Measurements from ENCODE around the gene MED16. TPM values are rescaled to one million over a fixed set of nuclear protein-coding genes. Genes with fewer than 3 reads are reported as not detected.

Gene MED16
- total and polyA plus RNA-seq, 10 of the 15 experiments (the other 5 are each of a cell fraction or from before 2014, with no cell fraction given), result 0.56 to 51.1 (median 13.6) TPM

DNA sequence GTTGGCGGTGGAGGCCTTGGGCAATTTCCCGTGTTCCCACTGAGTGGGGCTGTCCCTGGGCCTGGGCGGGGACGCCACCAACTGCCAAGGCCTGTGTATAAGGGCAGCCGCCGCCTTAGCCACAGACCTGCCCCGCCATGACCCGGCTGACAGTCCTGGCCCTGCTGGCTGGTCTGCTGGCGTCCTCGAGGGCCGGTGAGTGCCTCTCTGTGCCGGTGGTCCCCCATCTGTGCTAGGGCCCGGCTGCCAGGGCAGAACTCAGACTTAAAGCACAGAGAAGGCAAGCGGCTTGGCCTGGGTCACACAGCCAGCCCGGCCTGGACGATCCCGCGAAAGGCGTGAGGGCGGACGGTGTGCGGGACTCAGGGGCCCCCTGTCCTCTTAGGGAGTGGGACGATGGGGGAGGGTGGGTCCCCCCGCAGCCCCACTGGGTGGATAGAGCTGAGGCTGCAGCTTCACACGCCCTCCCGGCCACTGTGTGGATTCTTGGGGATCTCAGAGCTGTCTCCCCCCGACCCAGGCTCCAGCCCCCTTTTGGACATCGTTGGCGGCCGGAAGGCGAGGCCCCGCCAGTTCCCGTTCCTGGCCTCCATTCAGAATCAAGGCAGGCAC is 65.2 kb downstream of the MED16 start, which contains the start of gene AZU1 (continued):
- TF ChIP-seq ZNF384 (IDR thresholded peaks at IDR 0.05; ENCODE audit: borderline replicate concordance, low read depth, low read length), result no peak
- TF ChIP-seq, protein P1, sequence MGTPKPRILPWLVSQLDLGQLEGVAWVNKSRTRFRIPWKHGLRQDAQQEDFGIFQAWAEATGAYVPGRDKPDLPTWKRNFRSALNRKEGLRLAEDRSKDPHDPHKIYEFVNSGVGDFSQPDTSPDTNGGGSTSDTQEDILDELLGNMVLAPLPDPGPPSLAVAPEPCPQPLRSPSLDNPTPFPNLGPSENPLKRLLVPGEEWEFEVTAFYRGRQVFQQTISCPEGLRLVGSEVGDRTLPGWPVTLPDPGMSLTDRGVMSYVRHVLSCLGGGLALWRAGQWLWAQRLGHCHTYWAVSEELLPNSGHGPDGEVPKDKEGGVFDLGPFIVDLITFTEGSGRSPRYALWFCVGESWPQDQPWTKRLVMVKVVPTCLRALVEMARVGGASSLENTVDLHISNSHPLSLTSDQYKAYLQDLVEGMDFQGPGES (IDR thresholded peaks at IDR 0.05), result no peak
- no peak for TF ChIP-seq JUNB (IDR thresholded peaks at IDR 0.05)
- TF ChIP-seq ZNF274 (IDR thresholded peaks at IDR 0.05; ENCODE audit: insufficient read depth, insufficient read length), result no peak
- no peak for TF ChIP-seq BHLHE40 (IDR thresholded peaks at IDR 0.05; ENCODE audit: borderline replicate concordance in 1 of 2, low read depth in 2 of 2, low read length in 1 of 2)
- TF ChIP-seq MEF2A (IDR thresholded peaks at IDR 0.05; ENCODE audit: insufficient read depth, low read depth, low read length), result no peak
- TF ChIP-seq RB1 (IDR thresholded peaks at IDR 0.05; ENCODE audit: borderline replicate concordance), result no peak
- no peak for TF ChIP-seq NFYA (IDR thresholded peaks at IDR 0.05; ENCODE audit: borderline replicate concordance, low read depth, low read length)

DNA sequence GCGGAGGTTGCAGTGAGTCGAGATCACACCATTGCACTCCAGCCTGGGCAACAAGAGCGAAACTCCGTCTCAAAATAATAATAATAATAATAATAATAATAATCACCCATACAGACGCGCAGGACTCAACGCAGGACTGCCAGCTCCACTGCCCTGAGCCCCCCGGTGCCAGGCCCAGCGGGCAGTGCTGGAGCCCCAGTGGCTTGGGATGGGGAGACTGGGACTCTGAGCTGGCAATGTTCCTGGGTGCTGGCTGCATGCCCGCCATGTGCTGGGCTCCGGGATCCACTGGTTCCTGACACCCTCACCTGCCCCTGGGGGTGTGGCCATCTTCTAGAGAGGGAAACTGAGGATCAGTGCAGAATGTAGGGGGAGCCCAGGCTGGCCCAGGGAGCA is 65.7 kb downstream of the MED16 start:
- ATAC-seq (no peak), FAIRE-seq (no peak), DNase-seq (ENCODE audit: low read depth, low spot score) (no peak)
- in situ Hi-C loops (cut with MboI) (no loop called here), intact Hi-C loops (cut with micrococcal nuclease; ENCODE audit: unreplicated experiment) (no loop called here)
- Histone ChIP-seq H3K9me3 (replicated peaks; ENCODE audit: control insufficient read depth, insufficient read depth, low read length) (no peaks in the 10 kb centered on the region), H4K20me1 (ENCODE audit: control insufficient read depth, insufficient read depth) (no peaks in the 10 kb centered on the region), H3K4me3 (no peak overlapping the region), H3K4me1 (ENCODE audit: control insufficient read depth, insufficient read depth, low read length) (no peaks in the 10 kb centered on the region), H3K9ac (ENCODE audit: control insufficient read depth, insufficient read depth, low read length) (no peak overlapping the region), H3K27ac (ENCODE audit: control insufficient read depth, insufficient read depth) (no peak overlapping the region), H3K4me2 (ENCODE audit: control insufficient read depth, insufficient read depth) (no peak overlapping the region), H3K27me3 (replicated peaks in 1 of 2; ENCODE audit: control insufficient read depth in 2 of 2, insufficient read depth in 2 of 2, low read length in 1 of 2) (no peaks in the 10 kb centered on the region), H3K79me2 (ENCODE audit: control insufficient read depth, insufficient read depth, low read length) (no peaks in the 10 kb centered on the region), H3K36me3 (ENCODE audit: control insufficient read depth in 2 of 2, insufficient read depth in 2 of 2, low read length in 1 of 2) (no peaks in the 10 kb centered on the region), H2AFZ (ENCODE audit: control insufficient read depth, low read depth, low read length) (no peak overlapping the region)
- no TSS peak for BruUV-seq (replicated peaks)
- ChIA-PET RAD21 (ENCODE audit: unreplicated experiment) (no interaction called here), POLR2A (no interaction called here), CTCF (no interaction called here), SMC1A (ENCODE audit: uncharacterized antibody, unreplicated experiment) (no interaction called here)
- TF ChIP-seq HDAC6 (IDR thresholded peaks at IDR 0.05; ENCODE audit: unreplicated experiment) (no peak), NFIC (IDR thresholded peaks at IDR 0.05; ENCODE audit: low read depth, low read length) (no peak), RBBP5 (conservative IDR thresholded peaks at IDR 0.05) (no peak), POLR2AphosphoS5 (IDR thresholded peaks at IDR 0.05; ENCODE audit: low read length) (no peak)
- TF ChIP-seq, protein P2, sequence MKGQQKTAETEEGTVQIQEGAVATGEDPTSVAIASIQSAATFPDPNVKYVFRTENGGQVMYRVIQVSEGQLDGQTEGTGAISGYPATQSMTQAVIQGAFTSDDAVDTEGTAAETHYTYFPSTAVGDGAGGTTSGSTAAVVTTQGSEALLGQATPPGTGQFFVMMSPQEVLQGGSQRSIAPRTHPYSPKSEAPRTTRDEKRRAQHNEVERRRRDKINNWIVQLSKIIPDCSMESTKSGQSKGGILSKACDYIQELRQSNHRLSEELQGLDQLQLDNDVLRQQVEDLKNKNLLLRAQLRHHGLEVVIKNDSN (IDR thresholded peaks at IDR 0.05; ENCODE audit: borderline replicate concordance, extremely low read length, insufficient read depth, low read depth, low read length), result no peak
- TF ChIP-seq, protein P3, sequence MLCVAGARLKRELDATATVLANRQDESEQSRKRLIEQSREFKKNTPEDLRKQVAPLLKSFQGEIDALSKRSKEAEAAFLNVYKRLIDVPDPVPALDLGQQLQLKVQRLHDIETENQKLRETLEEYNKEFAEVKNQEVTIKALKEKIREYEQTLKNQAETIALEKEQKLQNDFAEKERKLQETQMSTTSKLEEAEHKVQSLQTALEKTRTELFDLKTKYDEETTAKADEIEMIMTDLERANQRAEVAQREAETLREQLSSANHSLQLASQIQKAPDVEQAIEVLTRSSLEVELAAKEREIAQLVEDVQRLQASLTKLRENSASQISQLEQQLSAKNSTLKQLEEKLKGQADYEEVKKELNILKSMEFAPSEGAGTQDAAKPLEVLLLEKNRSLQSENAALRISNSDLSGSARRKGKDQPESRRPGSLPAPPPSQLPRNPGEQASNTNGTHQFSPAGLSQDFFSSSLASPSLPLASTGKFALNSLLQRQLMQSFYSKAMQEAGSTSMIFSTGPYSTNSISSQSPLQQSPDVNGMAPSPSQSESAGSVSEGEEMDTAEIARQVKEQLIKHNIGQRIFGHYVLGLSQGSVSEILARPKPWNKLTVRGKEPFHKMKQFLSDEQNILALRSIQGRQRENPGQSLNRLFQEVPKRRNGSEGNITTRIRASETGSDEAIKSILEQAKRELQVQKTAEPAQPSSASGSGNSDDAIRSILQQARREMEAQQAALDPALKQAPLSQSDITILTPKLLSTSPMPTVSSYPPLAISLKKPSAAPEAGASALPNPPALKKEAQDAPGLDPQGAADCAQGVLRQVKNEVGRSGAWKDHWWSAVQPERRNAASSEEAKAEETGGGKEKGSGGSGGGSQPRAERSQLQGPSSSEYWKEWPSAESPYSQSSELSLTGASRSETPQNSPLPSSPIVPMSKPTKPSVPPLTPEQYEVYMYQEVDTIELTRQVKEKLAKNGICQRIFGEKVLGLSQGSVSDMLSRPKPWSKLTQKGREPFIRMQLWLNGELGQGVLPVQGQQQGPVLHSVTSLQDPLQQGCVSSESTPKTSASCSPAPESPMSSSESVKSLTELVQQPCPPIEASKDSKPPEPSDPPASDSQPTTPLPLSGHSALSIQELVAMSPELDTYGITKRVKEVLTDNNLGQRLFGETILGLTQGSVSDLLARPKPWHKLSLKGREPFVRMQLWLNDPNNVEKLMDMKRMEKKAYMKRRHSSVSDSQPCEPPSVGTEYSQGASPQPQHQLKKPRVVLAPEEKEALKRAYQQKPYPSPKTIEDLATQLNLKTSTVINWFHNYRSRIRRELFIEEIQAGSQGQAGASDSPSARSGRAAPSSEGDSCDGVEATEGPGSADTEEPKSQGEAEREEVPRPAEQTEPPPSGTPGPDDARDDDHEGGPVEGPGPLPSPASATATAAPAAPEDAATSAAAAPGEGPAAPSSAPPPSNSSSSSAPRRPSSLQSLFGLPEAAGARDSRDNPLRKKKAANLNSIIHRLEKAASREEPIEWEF (IDR thresholded peaks at IDR 0.05; ENCODE audit: insufficient replicate concordance, low read depth, low read length), result no peak
- WGBS (ENCODE audit: insufficient coverage, insufficient replicate concordance, low lambda C conversion rate, missing lambda C conversion rate), result 93% methylated on average over 11 of the region's 11 CpGs
